Type B pancreatic cell (in vitro differentiated cells): Measurements from ENCODE around the gene MT1E. TPM values are rescaled to one million over a fixed set of nuclear protein-coding genes. Genes with fewer than 3 reads are reported as not detected.

Source experiments
- DNase-seq: peaks from one replicate; pipeline ENCODE4 v3.0.0; 2021; ENCODE audit warnings: mixed read lengths; ENCODE audit not compliant: unreplicated experiment; ENCODE audit errors: extremely low spot score
- H3K27ac Mint-ChIP-seq: 2 replicates; pipeline ENCODE4 v1.8.0; 2021; ENCODE audit warnings: mild to moderate bottlenecking, mixed read lengths
- H3K27me3 Mint-ChIP-seq: 2 replicates; pipeline ENCODE4 v1.8.0; 2021; ENCODE audit warnings: mixed read lengths
- H3K36me3 Mint-ChIP-seq: 2 replicates; pipeline ENCODE4 v1.8.0; 2021; ENCODE audit warnings: mixed read lengths
- H3K4me1 Mint-ChIP-seq: one replicate; pipeline ENCODE4 v1.8.0; 2021; ENCODE audit warnings: mixed read lengths; ENCODE audit not compliant: unreplicated experiment
- H3K4me3 Mint-ChIP-seq: 2 replicates; pipeline ENCODE4 v1.8.0; 2021; ENCODE audit warnings: mild to moderate bottlenecking, mixed read lengths
- H3K9me3 Mint-ChIP-seq: 2 replicates; pipeline ENCODE4 v1.8.0; 2021; ENCODE audit warnings: mixed read lengths
- total RNA-seq: library from RNA; stranded (reverse); gene quantifications from 2 replicates; pipeline ENCODE4 v1.2.1, GENCODE V29; 2021; ENCODE audit warnings: low replicate concordance
- TF ChIP-seq, protein P1 (sequence below): fragments of 200-600 bp; sonication (generic); conservative IDR thresholded peaks from 2 replicates; pipeline ENCODE4 v1.5.0; 2021; ENCODE audit warnings: antibody characterized with exemption, mild to moderate bottlenecking

MT1E gene
- total RNA-seq, 1 donor from 2014 or later = 7.8 TPM

DNA sequence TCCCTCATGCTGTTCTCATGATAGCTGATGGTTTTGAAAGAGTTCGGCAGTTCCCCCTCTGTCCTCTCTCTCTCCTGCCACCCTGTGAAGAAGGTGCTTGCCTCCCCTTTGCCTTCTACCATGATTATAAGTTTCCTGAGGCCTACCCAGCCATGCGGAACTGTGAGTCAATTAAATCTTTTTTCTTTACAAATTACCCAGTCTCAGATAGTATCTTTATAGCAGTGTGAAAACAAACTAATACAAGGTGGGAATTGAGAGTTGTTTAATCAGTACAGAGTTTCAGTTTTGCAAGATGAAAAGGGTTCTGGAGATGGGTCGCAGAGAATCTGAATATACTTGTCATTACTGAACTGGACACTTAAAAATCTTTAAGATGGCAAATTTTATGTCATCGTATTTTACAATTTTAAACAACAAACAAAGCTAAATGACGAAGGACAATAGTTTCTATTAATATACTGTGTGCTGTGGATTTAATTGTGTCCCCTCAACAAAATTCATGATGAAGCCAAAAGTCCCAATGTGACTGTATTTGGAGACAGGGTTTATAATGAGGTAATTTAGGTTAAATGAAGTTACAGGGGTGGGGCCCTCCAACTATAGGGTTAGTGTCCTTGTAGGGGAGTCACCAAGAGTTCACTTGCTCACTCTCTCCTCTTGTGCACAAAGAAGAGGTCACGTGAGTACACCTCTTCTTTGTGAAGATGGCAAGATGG lies 31.8 kb upstream of the MT1E start:
- H3K9me3 Mint-ChIP-seq = no peaks in the 10 kb centered on the region
- TF ChIP-seq, protein P1, sequence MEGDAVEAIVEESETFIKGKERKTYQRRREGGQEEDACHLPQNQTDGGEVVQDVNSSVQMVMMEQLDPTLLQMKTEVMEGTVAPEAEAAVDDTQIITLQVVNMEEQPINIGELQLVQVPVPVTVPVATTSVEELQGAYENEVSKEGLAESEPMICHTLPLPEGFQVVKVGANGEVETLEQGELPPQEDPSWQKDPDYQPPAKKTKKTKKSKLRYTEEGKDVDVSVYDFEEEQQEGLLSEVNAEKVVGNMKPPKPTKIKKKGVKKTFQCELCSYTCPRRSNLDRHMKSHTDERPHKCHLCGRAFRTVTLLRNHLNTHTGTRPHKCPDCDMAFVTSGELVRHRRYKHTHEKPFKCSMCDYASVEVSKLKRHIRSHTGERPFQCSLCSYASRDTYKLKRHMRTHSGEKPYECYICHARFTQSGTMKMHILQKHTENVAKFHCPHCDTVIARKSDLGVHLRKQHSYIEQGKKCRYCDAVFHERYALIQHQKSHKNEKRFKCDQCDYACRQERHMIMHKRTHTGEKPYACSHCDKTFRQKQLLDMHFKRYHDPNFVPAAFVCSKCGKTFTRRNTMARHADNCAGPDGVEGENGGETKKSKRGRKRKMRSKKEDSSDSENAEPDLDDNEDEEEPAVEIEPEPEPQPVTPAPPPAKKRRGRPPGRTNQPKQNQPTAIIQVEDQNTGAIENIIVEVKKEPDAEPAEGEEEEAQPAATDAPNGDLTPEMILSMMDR = no peak
- no peak overlapping the region for H3K27ac Mint-ChIP-seq
- H3K27me3 Mint-ChIP-seq = peaks cover 74% of the 10 kb centered on the region
- no peak overlapping the region for H3K4me3 Mint-ChIP-seq
- no peak for DNase-seq
- no peaks in the 10 kb centered on the region for H3K4me1 Mint-ChIP-seq
- H3K36me3 Mint-ChIP-seq = no peaks in the 10 kb centered on the region

DNA sequence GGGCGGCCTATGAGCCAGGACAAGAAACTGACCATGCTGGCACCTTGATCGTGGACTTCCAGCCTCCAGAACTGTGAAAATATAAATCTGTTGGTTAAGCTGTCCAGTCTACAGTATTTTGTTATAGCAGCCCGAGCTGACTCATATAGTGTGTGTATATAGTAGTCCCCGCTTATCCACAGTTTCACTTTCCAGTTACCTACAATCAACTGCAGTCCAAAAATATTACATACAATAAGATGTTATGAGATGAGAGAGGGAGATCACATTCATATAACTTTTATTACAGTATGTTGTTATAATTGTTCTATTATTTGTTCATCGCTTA lies 31.3 kb upstream of the MT1E start:
- Mint-ChIP-seq H3K36me3 (no peaks in the 10 kb centered on the region), H3K9me3 (no peaks in the 10 kb centered on the region), H3K27ac (no peak overlapping the region), H3K27me3 (peaks cover 72% of the 10 kb centered on the region), H3K4me3 (no peak overlapping the region), H3K4me1 (no peaks in the 10 kb centered on the region)
- TF ChIP-seq, protein P1 = no peak
- DNase-seq = no peak

DNA sequence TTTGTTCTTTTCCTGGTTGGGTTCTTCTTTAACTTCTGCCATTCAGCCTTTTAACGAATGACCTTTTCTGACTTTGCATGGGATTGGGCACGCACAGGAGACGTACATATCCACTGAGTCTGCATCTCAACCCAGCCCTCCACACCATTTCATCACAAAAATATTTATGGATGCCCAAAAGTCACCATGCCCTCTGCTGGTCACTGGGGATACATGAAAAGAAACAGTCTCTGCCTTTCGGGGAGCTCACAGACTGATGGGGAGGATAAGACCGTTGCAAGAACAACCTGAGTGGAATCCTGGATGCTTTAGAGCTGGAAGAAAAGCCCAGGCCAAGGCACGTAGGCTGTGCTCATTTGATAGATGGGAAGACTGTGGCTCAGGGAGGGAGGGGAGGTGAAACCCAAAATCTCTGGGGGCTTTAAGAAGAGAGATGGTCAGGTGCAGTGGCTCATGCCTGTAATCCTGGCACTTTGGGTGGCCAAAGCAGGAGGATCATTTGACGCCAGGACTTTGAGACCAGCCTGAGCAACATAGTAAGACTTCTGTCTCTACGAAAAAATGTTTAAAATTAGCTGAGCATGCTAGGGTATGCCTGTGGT lies 25.1 kb upstream of the MT1E start:
- DNase-seq = no peak
- no peaks in the 10 kb centered on the region for H3K36me3 Mint-ChIP-seq

DNA sequence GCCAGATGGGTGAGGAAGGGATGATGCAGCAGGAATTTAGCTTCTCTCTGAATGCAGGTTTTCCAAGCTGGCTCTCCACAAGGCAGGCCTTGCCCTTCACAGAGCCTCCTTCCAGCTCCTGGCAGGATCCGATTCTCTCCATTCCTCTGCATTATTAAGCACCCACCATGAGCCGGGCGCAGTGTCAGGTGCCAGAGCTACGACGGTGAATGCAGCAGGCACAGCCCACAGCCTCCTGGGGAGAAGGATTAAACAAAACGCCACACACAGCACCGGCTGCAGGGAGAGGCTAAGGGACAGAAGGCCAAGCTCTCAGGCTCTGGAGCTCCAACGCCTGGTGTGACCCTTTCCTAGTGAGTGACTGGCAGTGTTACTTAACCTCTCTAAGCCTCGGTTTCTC lies 24.3 kb upstream of the MT1E start:
- no peak overlapping the region for H3K4me3 Mint-ChIP-seq
- no peak for DNase-seq
- H3K4me1 Mint-ChIP-seq = peaks cover under 1% of the 10 kb centered on the region
- H3K27ac Mint-ChIP-seq = no peak overlapping the region
- TF ChIP-seq, protein P1 = no peak
- peaks cover 51% of the 10 kb centered on the region for H3K27me3 Mint-ChIP-seq
- H3K9me3 Mint-ChIP-seq = no peaks in the 10 kb centered on the region
- H3K36me3 Mint-ChIP-seq = no peaks in the 10 kb centered on the region

More for the DNA sequence above, 25.1 kb upstream of the MT1E start:
- Mint-ChIP-seq H3K27me3 (peaks cover 56% of the 10 kb centered on the region), H3K27ac (no peak overlapping the region), H3K4me1 (no peaks in the 10 kb centered on the region), H3K4me3 (no peak overlapping the region), H3K9me3 (no peaks in the 10 kb centered on the region)
- TF ChIP-seq, protein P1 = peak; percentile 77

DNA sequence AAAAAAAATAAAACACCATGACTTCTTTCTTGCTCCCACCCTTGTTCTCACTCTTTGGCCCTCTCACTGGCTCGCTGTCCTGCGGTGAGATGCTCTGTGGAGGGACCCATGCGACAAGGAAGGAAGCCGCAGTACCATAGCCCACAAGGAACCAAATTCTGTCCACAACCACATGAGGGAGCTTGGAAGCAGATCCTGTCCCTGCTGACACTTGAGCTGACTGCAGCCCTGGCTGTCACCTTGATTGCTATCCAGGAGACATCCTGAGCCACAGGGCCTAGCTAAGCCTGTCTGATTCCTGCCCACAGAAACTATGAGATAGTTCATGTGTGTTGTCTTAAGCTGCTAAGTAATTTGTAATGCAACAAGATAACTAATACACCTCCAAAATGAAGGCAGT lies 22.0 kb upstream of the MT1E start:
- no peak for DNase-seq
- H3K4me3 Mint-ChIP-seq = no peak overlapping the region
- peaks cover 17% of the 10 kb centered on the region for H3K4me1 Mint-ChIP-seq
- TF ChIP-seq, protein P1 = peak; percentile 59
- no peaks in the 10 kb centered on the region for H3K9me3 Mint-ChIP-seq
- H3K27ac Mint-ChIP-seq = peak overlapping the region; percentile 45
- no peaks in the 10 kb centered on the region for H3K36me3 Mint-ChIP-seq
- H3K27me3 Mint-ChIP-seq = peaks cover 39% of the 10 kb centered on the region
